H1 (cell line): ENCODE data around the gene FOSB. TPM values are rescaled to one million over a fixed set of nuclear protein-coding genes. Genes with fewer than 3 reads are reported as not detected.

Source experiments
- CTCF ChIA-PET: fragments of 300-600 bp; sonication (Branson Sonifier 250); formaldehyde crosslinking; loops from one replicate; lab custom pipeline; 2021; ENCODE audit not compliant: partially characterized antibody; lab: Charles Lee
- POLR2A ChIA-PET: fragments of 300-600 bp; sonication (Branson Sonifier 250); formaldehyde crosslinking; loops from one replicate; lab custom pipeline; 2021; ENCODE audit warnings: inconsistent platforms; ENCODE audit not compliant: partially characterized antibody; lab: Charles Lee
- DNase-seq, 2 experiments: peaks; one replicate each; pipeline versions ENCODE4 v3.0.0 to v3.0.0-alpha.2; 2010 to 2022; ENCODE audit warnings: low spot score in 2 of 2, low read depth in 1 of 2, mixed read lengths in 1 of 2
- FAIRE-seq: peaks from 2 replicates; lab custom pipeline; 2011; peaks lifted over from hg19 to GRCh38; lab: Jason Lieb, UNC
- H2AFZ ChIP-seq: 2 replicates; pipeline ENCODE4 v1.8.1; 2012; ENCODE audit warnings: low read length, inconsistent platforms
- H2AK5ac ChIP-seq: 2 replicates; pipeline ENCODE4 v1.6.1; 2013; ENCODE audit warnings: low read depth, low read length
- H2BK120ac ChIP-seq: replicated peaks from 2 replicates; pipeline ENCODE3; 2013; ENCODE audit warnings: low read depth, low read length, inconsistent platforms
- H2BK12ac ChIP-seq: 2 replicates; pipeline ENCODE4 v1.6.1; 2013; ENCODE audit warnings: low read depth, low read length
- H2BK15ac ChIP-seq: 2 replicates; pipeline ENCODE4 v1.6.1; 2013; ENCODE audit warnings: low read length
- H2BK20ac ChIP-seq: 2 replicates; pipeline ENCODE4 v1.6.1; 2013; ENCODE audit warnings: low read length
- H2BK5ac ChIP-seq: 2 replicates; pipeline ENCODE4 v1.6.1; 2013; ENCODE audit warnings: low read depth, low read length
- H3K14ac ChIP-seq: 2 replicates; pipeline ENCODE4 v1.6.1; 2013; ENCODE audit warnings: inconsistent platforms; ENCODE audit not compliant: insufficient read length
- H3K18ac ChIP-seq: 2 replicates; pipeline ENCODE4 v1.6.1; 2013; ENCODE audit warnings: low read length; ENCODE audit errors: extremely low read depth
- H3K23ac ChIP-seq: 2 replicates; pipeline ENCODE4 v1.6.1; 2013; ENCODE audit warnings: inconsistent platforms; ENCODE audit not compliant: insufficient read length
- H3K23me2 ChIP-seq: 2 replicates; pipeline ENCODE4 v1.6.1; 2013; ENCODE audit warnings: low read depth, low read length
- H3K27ac ChIP-seq: 2 replicates; pipeline ENCODE4 v1.6.1; 2011; ENCODE audit warnings: low read depth, low read length, inconsistent platforms
- H3K27me3 ChIP-seq, 4 experiments: replicated peaks in 1 of 4; 1 replicate in 1 of 4; 2 replicates in 3 of 4; pipeline versions ENCODE4 v1.6.1 to v1.8.1; 2011 to 2013; ENCODE audit warnings: low read length in 3 of 4, mild to moderate bottlenecking in 3 of 4, inconsistent platforms in 2 of 4, mixed read lengths in 2 of 4, moderate library complexity in 1 of 4; ENCODE audit not compliant: control insufficient read depth in 3 of 4, insufficient read depth in 3 of 4; ENCODE audit errors: extremely low read depth in 1 of 4
- H3K36me3 ChIP-seq, 4 experiments: 2 replicates each; pipeline versions ENCODE4 v1.6.1 to v1.8.1; 2011 to 2013; ENCODE audit warnings: mild to moderate bottlenecking in 4 of 4, low read length in 3 of 4, moderate library complexity in 2 of 4, control low read depth in 1 of 4, inconsistent platforms in 1 of 4; ENCODE audit not compliant: insufficient read depth in 4 of 4, control insufficient read depth in 2 of 4
- H3K4ac ChIP-seq: replicated peaks from 2 replicates; pipeline ENCODE3; 2013; ENCODE audit warnings: low read length, low read depth, mixed read lengths, inconsistent platforms; ENCODE audit not compliant: insufficient read length
- H3K4me1 ChIP-seq, 4 experiments: replicated peaks in 1 of 4; 1 replicate in 1 of 4; 2 replicates in 3 of 4; pipeline versions ENCODE4 v1.6.1 to v1.8.1; 2011 to 2013; ENCODE audit warnings: low read length in 3 of 4, inconsistent platforms in 2 of 4, mixed read lengths in 1 of 4; ENCODE audit not compliant: insufficient read depth in 4 of 4, control insufficient read depth in 3 of 4
- H3K4me2 ChIP-seq, 2 experiments: 2 replicates each; pipeline versions ENCODE4 v1.6.1 to v1.8.1; 2011 to 2013; ENCODE audit warnings: low read depth in 2 of 2, low read length in 2 of 2, control low read depth in 1 of 2, inconsistent platforms in 1 of 2, mild to moderate bottlenecking in 1 of 2; ENCODE audit not compliant: insufficient read depth in 1 of 2
- H3K4me3 ChIP-seq, 4 experiments: fragments of 200-600, 300-600 bp in 1 of 4; sonication (generic), shearing (Covaris generic), sonication (Bioruptor Twin) in 1 of 4; 2 replicates each; pipeline versions ENCODE4 v1.5.1 to v1.8.1; 2011 to 2016; ENCODE audit warnings: low read length in 4 of 4, low read depth in 3 of 4, control low read depth in 2 of 4, inconsistent platforms in 2 of 4, mild to moderate bottlenecking in 2 of 4, mixed read lengths in 1 of 4, moderate library complexity in 1 of 4; ENCODE audit not compliant: insufficient read depth in 2 of 4; ENCODE audit errors: extremely low read depth in 1 of 4
- H3K56ac ChIP-seq: replicated peaks from 2 replicates; pipeline ENCODE3; 2013; ENCODE audit warnings: low read depth, mild to moderate bottlenecking, mixed read lengths, low read length, inconsistent platforms; ENCODE audit not compliant: insufficient read length
- H3K79me1 ChIP-seq: 2 replicates; pipeline ENCODE4 v1.6.1; 2013; ENCODE audit warnings: low read depth, low read length, control low read depth
- H3K79me2 ChIP-seq, 2 experiments: 2 replicates each; pipeline versions ENCODE4 v1.6.1 to v1.8.1; 2012 to 2013; ENCODE audit warnings: low read length in 2 of 2, mild to moderate bottlenecking in 2 of 2, inconsistent platforms in 1 of 2; ENCODE audit not compliant: insufficient read depth in 2 of 2, control insufficient read depth in 1 of 2
- H3K9ac ChIP-seq, 4 experiments: replicated peaks in 1 of 4; 1 replicate in 1 of 4; 2 replicates in 3 of 4; pipeline versions ENCODE4 v1.6.1 to v1.8.1; 2011 to 2013; ENCODE audit warnings: low read depth in 3 of 4, low read length in 3 of 4, control low read depth in 2 of 4, mild to moderate bottlenecking in 2 of 4, moderate library complexity in 2 of 4, inconsistent platforms in 1 of 4; ENCODE audit errors: extremely low read depth in 1 of 4
- H3K9me3 ChIP-seq, 2 experiments: 2 replicates each; pipeline versions ENCODE4 v1.6.1 to v1.8.1; 2012 to 2013; ENCODE audit warnings: mild to moderate bottlenecking in 2 of 2, moderate library complexity in 2 of 2, control low read depth in 1 of 2, inconsistent platforms in 1 of 2, low read depth in 1 of 2, low read length in 1 of 2, mixed read lengths in 1 of 2; ENCODE audit not compliant: insufficient read depth in 2 of 2
- H4K20me1 ChIP-seq, 2 experiments: replicated peaks in 1 of 2; 2 replicates each; pipeline versions ENCODE3 to v1.8.1; 2011 to 2013; ENCODE audit warnings: inconsistent platforms in 2 of 2, low read length in 2 of 2, mild to moderate bottlenecking in 1 of 2; ENCODE audit not compliant: insufficient read depth in 2 of 2, control insufficient read depth in 1 of 2
- H4K5ac ChIP-seq: 2 replicates; pipeline ENCODE4 v1.6.1; 2013; ENCODE audit warnings: low read length, low read depth, mixed read lengths, inconsistent platforms; ENCODE audit not compliant: insufficient read length
- H4K8ac ChIP-seq: 2 replicates; pipeline ENCODE4 v1.8.0; 2013; ENCODE audit warnings: mild to moderate bottlenecking, moderate library complexity, low read length, inconsistent platforms; ENCODE audit not compliant: insufficient read depth; ENCODE audit errors: extremely low read depth
- H4K91ac ChIP-seq: replicated peaks from 2 replicates; pipeline ENCODE3; 2013; ENCODE audit warnings: low read length, mixed read lengths, inconsistent platforms; ENCODE audit not compliant: insufficient read length
- CTBP2 ChIP-seq: IDR thresholded peaks from 2 replicates; pipeline ENCODE4 v1.7.0; 2011; ENCODE audit warnings: borderline replicate concordance, mild to moderate bottlenecking, moderate library complexity, mixed read lengths, low read length; ENCODE audit not compliant: insufficient read depth, insufficient read length
- EGR1 ChIP-seq: IDR thresholded peaks from 2 replicates; pipeline ENCODE4 v1.6.1; 2011; ENCODE audit warnings: low read depth, low read length, borderline replicate concordance
- EZH2 ChIP-seq: fragments of 200-600 bp; sonication (generic); IDR thresholded peaks from 2 replicates; pipeline ENCODE4 v1.7.1; 2012; ENCODE audit warnings: low read depth, mild to moderate bottlenecking, moderate library complexity, low read length, inconsistent platforms; ENCODE audit not compliant: severe bottlenecking
- FOSL1 ChIP-seq: IDR thresholded peaks from 2 replicates; pipeline ENCODE4 v1.6.1; 2011; ENCODE audit warnings: mild to moderate bottlenecking, low read depth, low read length, moderate library complexity; ENCODE audit not compliant: insufficient read depth
- HDAC2 ChIP-seq, 2 experiments: fragments of 300-600 bp in 1 of 2; sonication (generic) in 1 of 2; IDR thresholded peaks; 2 replicates each; pipeline ENCODE4 v1.6.1; 2011 to 2012; ENCODE audit warnings: low read depth in 2 of 2, low read length in 2 of 2, mild to moderate bottlenecking in 2 of 2, moderate library complexity in 2 of 2, borderline replicate concordance in 1 of 2, inconsistent platforms in 1 of 2
- MAX ChIP-seq: IDR thresholded peaks from 2 replicates; pipeline ENCODE4 v1.6.1; 2012; ENCODE audit warnings: inconsistent platforms
- NANOG ChIP-seq: IDR thresholded peaks from 2 replicates; pipeline ENCODE4 v1.6.1; 2011; ENCODE audit warnings: low read length, low read depth, mild to moderate bottlenecking, inconsistent platforms; ENCODE audit not compliant: insufficient read depth, poor library complexity, severe bottlenecking
- PHF8 ChIP-seq: fragments of 200-600 bp; sonication (generic); conservative IDR thresholded peaks from 2 replicates; pipeline ENCODE4 v1.7.1; 2012; ENCODE audit warnings: low read depth, mild to moderate bottlenecking, inconsistent platforms, low read length, moderate library complexity
- RXRA ChIP-seq: IDR thresholded peaks from 2 replicates; pipeline ENCODE4 v1.6.1; 2011; ENCODE audit warnings: low read depth, mild to moderate bottlenecking, low read length, moderate library complexity; ENCODE audit not compliant: insufficient read depth
- SIX5 ChIP-seq: IDR thresholded peaks from 2 replicates; pipeline ENCODE4 v1.6.1; 2011; ENCODE audit warnings: mild to moderate bottlenecking, low read depth, low read length
- YY1 ChIP-seq: IDR thresholded peaks from 2 replicates; pipeline ENCODE4 v1.6.1; 2011; ENCODE audit warnings: low read depth, mild to moderate bottlenecking, low read length
- WGBS, 2 experiments: shearing (Covaris generic) in 1 of 2; methylation state at CpG; one replicate each; pipeline versions ENCODE4 v1.1.6 to v1.1.7; 2013 to 2015; ENCODE audit warnings: low lambda C conversion rate in 2 of 2, mixed read lengths in 2 of 2, inconsistent platforms in 1 of 2, low coverage in 1 of 2, missing lambda C conversion rate in 1 of 2; ENCODE audit not compliant: insufficient replicate concordance in 2 of 2, insufficient coverage in 1 of 2, insufficient read length in 1 of 2; ENCODE audit errors: extremely low coverage in 1 of 2, missing lambda C conversion rate in 1 of 2; 5-methylcytosine and 5-hydroxymethylcytosine counted together
- polyA plus RNA-seq, 7 experiments: library from polyadenylated mRNA; depleted of rRNA in 3 of 7; stranded (reverse) in 5 of 7; unstranded in 2 of 7; fragments of >200 nt in 5 of 7; fragments of 200-250 nt in 2 of 7; gene quantifications; 1 replicate in 5 of 7; 2 replicates in 1 of 7; 4 replicates in 1 of 7; pipeline versions ENCODE4 v1.2.1 to v1.2.3, GENCODE V29; 2011 to 2013; ENCODE audit warnings: missing spikeins in 2 of 7, mixed read lengths in 2 of 7
- total RNA-seq: library from RNA; stranded (reverse); fragmentation: NEBNext Ultra II Directional; extraction: Animal tissue kit (Norgen Biotek cat#: 25700); gene quantifications from 2 replicates; pipeline ENCODE4 v1.2.1, GENCODE V29; 2021

Gene FOSB
- total and polyA plus RNA-seq, 2 of the 8 experiments (the other 6 are each of a cell fraction or from before 2014, with no cell fraction given): 0.44 to 2.7 TPM

- H2BK15ac ChIP-seq: peak overlapping the region; percentile 97; the same call in 1 of the 2 replicates
- H4K8ac ChIP-seq: no peak overlapping the region
- no peak overlapping the region for H3K56ac ChIP-seq
- no peaks in the 10 kb centered on the region for H3K9me3 ChIP-seq
- H3K4me1 ChIP-seq: peaks cover 0 to 3% (median 0%) of the 10 kb centered on the region in 4 experiments; a peak in 1 of 7 replicates
- no peak for FAIRE-seq
- no peaks in the 10 kb centered on the region for H3K27me3 ChIP-seq
- H2AFZ ChIP-seq: no peak overlapping the region
- ChIA-PET POLR2A (interaction anchor here (0.6 to 2.3 kb wide), 12 partner anchors 13 to 285 kb away, joined by 3 to 16 read pairs (median 4); partner anchors contain the start of genes FOSB, PPM1N and SIX5), CTCF (interaction anchor here (0.6 to 32.9 kb wide), 40 partner anchors 8 to 597 kb away, joined by 3 to 760 read pairs (median 6); partner anchors contain the start of genes ERCC1, FOSB, PPM1N and PPP1R13L)
- no peak overlapping the region for H4K5ac ChIP-seq
- no peak overlapping the region for H3K4ac ChIP-seq
- no peak overlapping the region for H4K91ac ChIP-seq
- peaks cover 0 to 4% of the 10 kb centered on the region in 2 experiments for H4K20me1 ChIP-seq
- H3K4me3 ChIP-seq: no peak overlapping the region
- no peaks in the 10 kb centered on the region for H3K23me2 ChIP-seq
- H2BK120ac ChIP-seq: no peak overlapping the region
- H2BK5ac ChIP-seq: no peak overlapping the region
- H2BK20ac ChIP-seq: no peak overlapping the region
- 91% methylated on average over 10 of the region's 13 CpGs; no CpG with 5 or more reads in 1 of the 2 experiments for WGBS, 2 experiments
- no peak overlapping the region for H3K27ac ChIP-seq
- H2BK12ac ChIP-seq: no peak overlapping the region; the same call in 1 of the 2 replicates
- H2AK5ac ChIP-seq: 0 out of 2 replicates have a peak overlapping the region, but pooled peaks have one; percentile 53
- H3K18ac ChIP-seq: no peak overlapping the region; the same call in 1 of the 2 replicates
- H3K23ac ChIP-seq: no peak overlapping the region
- no peak for DNase-seq
- H3K14ac ChIP-seq: no peak overlapping the region
- H3K79me2 ChIP-seq: no peaks in the 10 kb centered on the region
- no peak overlapping the region; a peak in 1 of 4 replicates for H3K4me2 ChIP-seq
- no peaks in the 10 kb centered on the region for H3K79me1 ChIP-seq
- no peaks in the 10 kb centered on the region; a peak in 1 of 8 replicates for H3K36me3 ChIP-seq
- no peak overlapping the region for H3K9ac ChIP-seq
- no peak for TF ChIP-seq SIX5
- no peak for TF ChIP-seq PHF8
- TF ChIP-seq NANOG: no peak
- TF ChIP-seq MAX: no peak
- TF ChIP-seq FOSL1: no peak
- no peak for TF ChIP-seq EGR1
- TF ChIP-seq YY1: no peak
- TF ChIP-seq CTBP2: no peak
- TF ChIP-seq RXRA: no peak
- no peak for TF ChIP-seq EZH2
- no peak for TF ChIP-seq HDAC2 (IDR thresholded peaks at IDR 0.05; ENCODE audit: borderline replicate concordance in 1 of 2, low read depth in 2 of 2, low read length in 2 of 2)
Observed at GRCh38 chr19:45484273-45484945, 16.6 kb downstream of the FOSB start.
